ENCODE measurements around the gene TMEM179.

Gene TMEM179

DNA sequence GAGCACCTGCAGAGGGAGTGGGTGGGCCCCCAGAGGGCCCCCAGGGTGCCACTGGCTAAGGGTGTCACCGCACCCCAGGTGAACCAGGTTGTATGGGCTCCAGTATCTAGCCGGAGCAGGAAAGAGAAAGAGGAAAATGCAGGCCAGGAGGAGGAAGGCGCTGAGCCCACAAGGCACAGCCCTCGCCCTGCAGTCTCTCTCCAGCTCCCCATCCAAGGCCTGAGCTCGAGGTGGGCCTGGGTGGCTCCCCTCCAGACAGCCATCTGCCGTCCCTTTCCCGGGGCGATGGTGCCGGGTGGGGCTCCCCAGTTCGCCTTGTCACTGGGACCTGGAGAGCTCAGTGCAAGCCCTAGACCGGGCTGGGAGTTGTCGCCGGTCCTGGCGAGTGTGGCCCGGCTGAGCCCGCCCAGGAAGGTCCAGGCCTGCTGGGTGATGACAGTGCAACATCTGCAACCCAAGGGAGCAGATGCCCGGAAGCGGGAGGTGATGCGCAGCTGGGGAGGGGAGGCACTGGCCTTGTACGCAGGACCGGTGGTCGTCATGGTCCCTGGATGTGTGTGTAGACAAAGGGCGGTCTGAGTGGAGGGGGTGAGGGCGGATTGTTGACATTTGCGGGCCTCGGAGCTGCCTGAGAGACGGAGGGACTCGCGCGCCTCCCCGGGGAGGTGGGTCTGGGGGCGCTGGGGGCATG, 716 bp downstream of the TMEM179 start:
- no peaks in the 10 kb centered on the region for H3K36me3 ChIP-seq (ENCODE audit: insufficient read depth, low read length)
- no peak overlapping the region for H3K27ac ChIP-seq
- TF ChIP-seq EZH2 (IDR thresholded peaks at IDR 0.05) (no peak), FOXP2 (optimal IDR thresholded peaks at IDR 0.05; ENCODE audit: control extremely low read depth, extremely low read length, insufficient read depth) (no peak), POLR2AphosphoS5 (IDR thresholded peaks at IDR 0.05; ENCODE audit: borderline replicate concordance, low read depth, low read length) (no peak)
- H3K9me3 ChIP-seq (ENCODE audit: low read depth, low read length) = no peaks in the 10 kb centered on the region
- no peak for DNase-seq (ENCODE audit: low read depth, low spot score)
- H3K9ac ChIP-seq (ENCODE audit: insufficient read length) = no peak overlapping the region
- no peak overlapping the region for H3K4me3 ChIP-seq

DNA sequence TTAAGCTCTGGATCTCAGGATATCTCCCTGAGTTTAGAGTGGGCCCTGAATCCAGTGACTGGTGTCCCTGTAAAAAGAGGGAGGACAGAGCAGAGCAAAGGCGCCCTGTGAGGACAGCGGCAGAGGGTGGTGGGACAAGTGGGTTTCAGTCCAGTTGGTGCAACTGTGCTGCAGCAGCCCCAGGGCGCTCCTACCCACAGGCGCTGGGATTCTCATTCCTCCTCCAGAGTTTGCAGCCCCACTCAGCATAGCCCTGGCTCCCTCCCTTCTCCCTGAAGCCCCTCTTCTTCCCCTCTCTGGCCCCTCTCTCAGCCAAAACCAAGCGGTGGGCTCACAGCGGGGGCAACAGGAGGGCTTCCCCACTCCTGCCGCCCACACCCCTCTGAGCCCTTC, 1.6 kb downstream of the TMEM179 start:
- Histone ChIP-seq H3K4me3 (no peak overlapping the region), H3K36me3 (ENCODE audit: insufficient read depth, low read length) (no peaks in the 10 kb centered on the region), H3K27ac (no peak overlapping the region), H3K9me3 (ENCODE audit: low read depth, low read length) (no peaks in the 10 kb centered on the region), H3K9ac (ENCODE audit: insufficient read length) (no peak overlapping the region)
- no peak for TF ChIP-seq POLR2AphosphoS5 (IDR thresholded peaks at IDR 0.05; ENCODE audit: borderline replicate concordance, low read depth, low read length)
- DNase-seq (ENCODE audit: low read depth, low spot score) = no peak

DNA sequence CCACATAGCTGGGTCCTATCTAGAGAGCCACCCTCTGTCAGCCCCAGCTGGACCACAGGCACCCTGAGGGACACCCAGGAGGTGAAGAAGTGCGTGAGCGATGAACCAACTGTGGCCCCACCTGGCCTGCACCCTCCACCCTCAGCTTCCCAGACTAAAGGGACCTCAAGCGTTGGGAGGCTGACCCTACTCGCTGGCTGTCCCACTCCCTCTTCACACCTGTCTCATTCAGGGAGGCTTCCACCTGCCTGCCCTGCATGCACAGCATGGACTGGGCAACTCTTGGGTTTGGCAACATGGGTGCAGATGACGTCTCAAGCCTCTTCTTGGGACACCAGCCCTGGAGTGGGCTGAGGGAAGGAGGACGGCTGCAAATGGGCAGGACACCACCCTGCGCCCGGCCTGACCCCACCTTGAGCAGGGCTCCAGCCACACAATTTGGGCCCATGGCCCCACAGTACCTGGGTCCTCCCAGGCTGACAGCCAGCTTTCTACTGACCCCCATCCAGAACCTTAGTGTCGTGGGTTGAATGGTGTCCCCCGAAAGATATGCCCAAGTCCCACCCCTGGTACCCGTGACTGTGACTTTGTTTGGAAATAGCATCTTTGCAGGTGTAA, 2.1 kb downstream of the TMEM179 start:
- H3K9me3 ChIP-seq (ENCODE audit: low read depth, low read length) = no peaks in the 10 kb centered on the region
- no peak for DNase-seq (ENCODE audit: low read depth, low spot score)
- no peaks in the 10 kb centered on the region for H3K36me3 ChIP-seq (ENCODE audit: insufficient read depth, low read length)
- H3K27ac ChIP-seq = no peak overlapping the region
- TF ChIP-seq EZH2 (IDR thresholded peaks at IDR 0.05) (no peak), FOXP2 (optimal IDR thresholded peaks at IDR 0.05; ENCODE audit: control extremely low read depth, extremely low read length, insufficient read depth) (no peak), POLR2AphosphoS5 (IDR thresholded peaks at IDR 0.05; ENCODE audit: borderline replicate concordance, low read depth, low read length) (no peak)
- no peak overlapping the region for H3K9ac ChIP-seq (ENCODE audit: insufficient read length)
- no peak overlapping the region for H3K4me3 ChIP-seq

DNA sequence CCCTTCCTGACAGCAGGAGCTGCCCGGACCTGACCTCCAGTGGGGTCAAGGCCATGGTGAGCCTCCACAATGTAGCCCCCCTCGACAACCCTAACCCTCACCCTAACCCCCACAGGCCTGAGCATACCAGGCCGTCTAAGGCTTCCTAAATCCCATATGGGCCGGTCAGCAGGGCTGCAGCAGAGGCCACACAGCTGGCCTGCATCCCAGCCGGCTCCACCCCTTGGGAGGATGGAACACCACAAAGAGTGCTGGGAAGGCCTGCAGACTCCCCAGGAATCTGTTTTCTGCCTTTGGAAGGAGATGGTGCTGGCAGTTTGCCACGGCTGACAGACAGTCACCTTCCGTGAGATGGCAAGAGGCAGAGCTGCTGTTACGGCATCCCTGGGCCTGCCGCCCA, 2.8 kb downstream of the TMEM179 start:
- Histone ChIP-seq H3K4me3 (no peak overlapping the region), H3K9me3 (ENCODE audit: low read depth, low read length) (no peaks in the 10 kb centered on the region), H3K36me3 (ENCODE audit: insufficient read depth, low read length) (no peaks in the 10 kb centered on the region), H3K27ac (no peak overlapping the region), H3K9ac (ENCODE audit: insufficient read length) (no peak overlapping the region)
- no peak for DNase-seq (ENCODE audit: low read depth, low spot score)
- TF ChIP-seq FOXP2 (optimal IDR thresholded peaks at IDR 0.05; ENCODE audit: control extremely low read depth, extremely low read length, insufficient read depth) (no peak), POLR2AphosphoS5 (IDR thresholded peaks at IDR 0.05; ENCODE audit: borderline replicate concordance, low read depth, low read length) (no peak), EZH2 (IDR thresholded peaks at IDR 0.05) (no peak)

DNA sequence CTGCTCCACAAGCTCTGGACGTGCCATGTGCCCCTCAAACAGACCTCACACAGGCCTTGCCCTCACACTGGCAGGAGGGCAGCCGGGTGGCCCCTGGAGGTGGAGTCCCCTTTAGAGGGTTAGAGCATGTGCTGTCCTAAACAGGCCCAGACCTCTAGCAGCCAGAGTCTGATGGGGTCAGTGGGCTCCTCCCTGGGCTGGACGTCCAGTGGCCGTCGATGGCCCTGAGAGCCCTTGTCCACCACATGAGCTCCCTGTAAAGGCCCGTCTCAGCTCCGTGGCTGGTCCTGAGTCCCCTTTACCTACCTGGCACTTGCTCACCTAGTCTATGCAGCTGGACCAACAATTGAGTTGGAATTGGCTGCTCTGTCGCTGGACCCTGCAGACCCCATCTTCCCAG, 3.8 kb downstream of the TMEM179 start:
- Histone ChIP-seq H3K27ac (no peak overlapping the region), H3K4me3 (no peak overlapping the region)
- no peak for TF ChIP-seq POLR2AphosphoS5 (IDR thresholded peaks at IDR 0.05; ENCODE audit: borderline replicate concordance, low read depth, low read length)
- TF ChIP-seq EZH2 (IDR thresholded peaks at IDR 0.05) = no peak
- no peak for TF ChIP-seq FOXP2 (optimal IDR thresholded peaks at IDR 0.05; ENCODE audit: control extremely low read depth, extremely low read length, insufficient read depth)

GRCh38 chr14:104600141-104600643, 4.4 kb downstream of the TMEM179 start:
- Histone ChIP-seq H3K36me3 (ENCODE audit: insufficient read depth, low read length) (no peaks in the 10 kb centered on the region), H3K9me3 (ENCODE audit: low read depth, low read length) (no peaks in the 10 kb centered on the region), H3K4me3 (no peak overlapping the region), H3K27ac (no peak overlapping the region), H3K9ac (ENCODE audit: insufficient read length) (no peak overlapping the region)
- DNase-seq (ENCODE audit: low read depth, low spot score) = no peak
- no peak for TF ChIP-seq POLR2AphosphoS5 (IDR thresholded peaks at IDR 0.05; ENCODE audit: borderline replicate concordance, low read depth, low read length)
- TF ChIP-seq FOXP2 (optimal IDR thresholded peaks at IDR 0.05; ENCODE audit: control extremely low read depth, extremely low read length, insufficient read depth) = no peak
- TF ChIP-seq EZH2 (IDR thresholded peaks at IDR 0.05) = no peak

More for the DNA sequence above, 3.8 kb downstream of the TMEM179 start:
- no peaks in the 10 kb centered on the region for H3K9me3 ChIP-seq (ENCODE audit: low read depth, low read length)
- no peaks in the 10 kb centered on the region for H3K36me3 ChIP-seq (ENCODE audit: insufficient read depth, low read length)
- no peak overlapping the region for H3K9ac ChIP-seq (ENCODE audit: insufficient read length)
- no peak for DNase-seq (ENCODE audit: low read depth, low spot score)

DNA sequence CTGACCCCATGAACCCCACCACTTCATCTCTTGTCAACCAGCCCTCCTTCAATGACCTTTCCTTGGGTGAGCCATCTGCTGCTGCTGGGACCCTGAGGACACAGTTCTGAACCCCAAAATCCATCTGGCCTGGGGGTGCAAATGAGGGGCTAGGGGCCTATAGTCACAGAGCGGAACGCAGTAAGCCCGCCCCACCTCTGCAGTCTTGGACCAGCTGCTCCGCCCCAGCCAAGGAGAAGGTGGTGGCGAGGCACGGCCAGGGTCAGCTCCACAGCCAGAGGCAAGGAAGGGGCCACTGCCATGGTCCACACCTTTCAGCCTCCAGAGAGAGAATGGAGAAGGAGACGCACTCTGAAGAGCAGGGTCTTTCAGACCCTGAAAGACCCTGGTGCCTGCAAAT, 5.1 kb downstream of the TMEM179 start:
- no peak for TF ChIP-seq FOXP2 (optimal IDR thresholded peaks at IDR 0.05; ENCODE audit: control extremely low read depth, extremely low read length, insufficient read depth)
- TF ChIP-seq EZH2 (IDR thresholded peaks at IDR 0.05) = no peak
- TF ChIP-seq POLR2AphosphoS5 (IDR thresholded peaks at IDR 0.05; ENCODE audit: borderline replicate concordance, low read depth, low read length) = no peak
- H3K27ac ChIP-seq = no peak overlapping the region
- no peaks in the 10 kb centered on the region for H3K9me3 ChIP-seq (ENCODE audit: low read depth, low read length)
- no peaks in the 10 kb centered on the region for H3K36me3 ChIP-seq (ENCODE audit: insufficient read depth, low read length)
- no peak for DNase-seq (ENCODE audit: low read depth, low spot score)
- H3K9ac ChIP-seq (ENCODE audit: insufficient read length) = no peak overlapping the region
- H3K4me3 ChIP-seq = no peak overlapping the region

DNA sequence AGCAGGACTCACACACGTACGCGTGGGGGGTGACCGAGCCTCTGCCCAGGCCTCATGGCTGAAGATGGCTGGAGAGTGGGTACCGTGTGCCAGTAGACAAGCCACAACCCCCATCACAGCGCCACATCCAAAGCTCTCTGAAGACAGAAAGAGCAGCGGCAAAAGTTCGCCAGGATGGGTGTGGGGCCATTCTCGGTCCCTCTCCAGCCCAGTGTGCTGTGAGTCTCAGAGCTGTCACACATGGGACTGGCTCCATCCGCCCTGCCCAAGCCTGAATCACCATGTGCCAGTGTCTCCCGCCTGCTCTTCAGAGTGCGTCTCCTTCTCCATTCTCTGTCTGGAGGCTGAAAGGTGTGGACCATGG, 5.7 kb downstream of the TMEM179 start:
- Histone ChIP-seq H3K9me3 (ENCODE audit: low read depth, low read length) (no peaks in the 10 kb centered on the region), H3K27ac (no peak overlapping the region), H3K36me3 (ENCODE audit: insufficient read depth, low read length) (no peaks in the 10 kb centered on the region), H3K9ac (ENCODE audit: insufficient read length) (no peak overlapping the region), H3K4me3 (no peak overlapping the region)
- TF ChIP-seq POLR2AphosphoS5 (IDR thresholded peaks at IDR 0.05; ENCODE audit: borderline replicate concordance, low read depth, low read length) (no peak), EZH2 (IDR thresholded peaks at IDR 0.05) (no peak), FOXP2 (optimal IDR thresholded peaks at IDR 0.05; ENCODE audit: control extremely low read depth, extremely low read length, insufficient read depth) (no peak)
- DNase-seq (ENCODE audit: low read depth, low spot score) = no peak
